Endothelial cell of umbilical vein (primary cell): ENCODE results near the gene MYRFL. TPM values are rescaled to one million over a fixed set of nuclear protein-coding genes. Genes with fewer than 3 reads are reported as not detected.

Experiments
- BruUV-seq: library from RNA; stranded (reverse); fragments of 400-500 nt; replicated peaks from 2 replicates; lab custom pipeline; 2021; lab: Mats Ljungman, UMichigan
- CTCF ChIA-PET: fragments of 300-600, 350-600 bp; sonication (Branson Sonifier 250); formaldehyde crosslinking; loops from one replicate; lab custom pipeline; 2021; ENCODE audit warnings: antibody characterized with exemption, inconsistent platforms; lab: Charles Lee
- POLR2A ChIA-PET: fragments of 300-600, 350-600 bp; sonication (Branson Sonifier 250); formaldehyde crosslinking; loops from one replicate; lab custom pipeline; 2021; ENCODE audit warnings: antibody characterized with exemption, inconsistent platforms; lab: Charles Lee
- DNase-seq: peaks from one replicate; pipeline ENCODE4 v3.0.0-alpha.2; 2011; ENCODE audit warnings: low read depth, low spot score
- FAIRE-seq: peaks from 2 replicates; lab custom pipeline; 2011; peaks lifted over from hg19 to GRCh38; lab: Jason Lieb, UNC
- H2AFZ ChIP-seq: 2 replicates; pipeline ENCODE4 v1.6.0; 2012; ENCODE audit warnings: low read depth, low read length, control low read depth, inconsistent platforms
- H3K27ac ChIP-seq: 2 replicates; pipeline ENCODE4 v1.5.1; 2011; ENCODE audit warnings: low read depth, mild to moderate bottlenecking, control low read depth, low read length, moderate library complexity; ENCODE audit not compliant: insufficient read depth
- H3K27me3 ChIP-seq, 2 experiments: 2 replicates each; pipeline versions ENCODE4 v1.6.0 to v1.6.1; 2011; ENCODE audit warnings: low read length in 2 of 2, mixed read lengths in 1 of 2; ENCODE audit not compliant: control insufficient read depth in 2 of 2, insufficient read depth in 2 of 2
- H3K36me3 ChIP-seq, 2 experiments: 2 replicates in 1 of 2; 3 replicates in 1 of 2; pipeline ENCODE4 v1.5.1; 2011; ENCODE audit warnings: low read length in 2 of 2, mild to moderate bottlenecking in 1 of 2, moderate library complexity in 1 of 2; ENCODE audit not compliant: control insufficient read depth in 2 of 2, insufficient read depth in 2 of 2; ENCODE audit errors: extremely low read depth in 1 of 2
- H3K4me1 ChIP-seq: 3 replicates; pipeline ENCODE4 v1.5.1; 2011; ENCODE audit warnings: mild to moderate bottlenecking, low read length; ENCODE audit not compliant: control insufficient read depth, insufficient read depth; ENCODE audit errors: extremely low read depth
- H3K4me2 ChIP-seq: 2 replicates; pipeline ENCODE4 v1.6.1; 2011; ENCODE audit warnings: low read length, control low read depth, mixed read lengths; ENCODE audit not compliant: insufficient read depth
- H3K4me3 ChIP-seq, 3 experiments: fragments of 200-600 bp in 1 of 3; sonication (generic), shearing (Covaris generic) in 1 of 3; replicated peaks in 1 of 3; 2 replicates each; pipeline ENCODE4 v1.5.1; 2011 to 2016; ENCODE audit warnings: control low read depth in 3 of 3, low read length in 3 of 3, mild to moderate bottlenecking in 2 of 3, inconsistent platforms in 1 of 3, low read depth in 1 of 3, moderate library complexity in 1 of 3; ENCODE audit not compliant: insufficient read depth in 1 of 3
- H3K79me2 ChIP-seq: 2 replicates; pipeline ENCODE4 v1.6.0; 2012; ENCODE audit warnings: low read length, inconsistent platforms; ENCODE audit not compliant: control insufficient read depth, insufficient read depth
- H3K9ac ChIP-seq: replicated peaks from 2 replicates; pipeline ENCODE3; 2011; ENCODE audit warnings: low read length, control low read depth; ENCODE audit not compliant: insufficient read depth; ENCODE audit errors: extremely low read depth
- H3K9me1 ChIP-seq: replicated peaks from 3 replicates; pipeline ENCODE4 v1.6.0; 2011; ENCODE audit warnings: mild to moderate bottlenecking, low read length; ENCODE audit not compliant: control insufficient read depth, insufficient read depth; ENCODE audit errors: extremely low read depth
- H3K9me3 ChIP-seq: replicated peaks from 2 replicates; pipeline ENCODE4 v1.5.1; 2012; ENCODE audit warnings: low read length, inconsistent platforms; ENCODE audit not compliant: control insufficient read depth, insufficient read depth
- H4K20me1 ChIP-seq: replicated peaks from 2 replicates; pipeline ENCODE3; 2011; ENCODE audit warnings: mild to moderate bottlenecking, low read length; ENCODE audit not compliant: control insufficient read depth, insufficient read depth; ENCODE audit errors: extremely low read depth
- EZH2 ChIP-seq: IDR thresholded peaks from 2 replicates; pipeline ENCODE4 v1.6.1; 2012; ENCODE audit warnings: borderline replicate concordance, low read depth, mild to moderate bottlenecking, moderate library complexity, low read length, inconsistent platforms; ENCODE audit not compliant: severe bottlenecking
- FOS ChIP-seq: IDR thresholded peaks from 2 replicates; pipeline ENCODE4 v1.6.1; 2011; ENCODE audit warnings: mild to moderate bottlenecking, low read length, moderate library complexity, borderline replicate concordance; ENCODE audit not compliant: insufficient read depth
- GATA2 ChIP-seq: IDR thresholded peaks from 2 replicates; pipeline ENCODE4 v1.7.0; 2011; ENCODE audit warnings: low read depth, mild to moderate bottlenecking, moderate library complexity, mixed read lengths, low read length; ENCODE audit not compliant: insufficient read length, insufficient read depth
- JUN ChIP-seq: IDR thresholded peaks from 2 replicates; pipeline ENCODE4 v1.6.1; 2011; ENCODE audit warnings: borderline replicate concordance, low read depth; ENCODE audit not compliant: insufficient read length, insufficient read depth
- MYC ChIP-seq: IDR thresholded peaks from one replicate; pipeline ENCODE4 v1.6.1; 2011; ENCODE audit warnings: mild to moderate bottlenecking, low read depth, low read length
- POLR2A ChIP-seq: IDR thresholded peaks from 2 replicates; pipeline ENCODE4 v1.6.1; 2012; ENCODE audit warnings: low read depth, mild to moderate bottlenecking, control low read depth, low read length
- POLR2AphosphoS5 ChIP-seq: IDR thresholded peaks from 2 replicates; pipeline ENCODE4 v1.6.1; 2012; ENCODE audit warnings: low read depth, mild to moderate bottlenecking, control low read depth, low read length, moderate library complexity; ENCODE audit not compliant: insufficient read depth
- dilution Hi-C: fragments of 300-500 bp; cut with MboI; formaldehyde crosslinking; loops from one replicate; pipeline ENCODE4 v1.15.0; 2019; ENCODE audit warnings: low sequenced_read_pairs; ENCODE audit not compliant: extremely low pct_ligation_motif_present
- intact Hi-C: fragments of 100-400 bp; cut with micrococcal nuclease; formaldehyde crosslinking; loops from one replicate; pipeline ENCODE4 v1.10.0; 2022
- polyA plus RNA-seq, 4 experiments: library from polyadenylated mRNA; depleted of rRNA in 3 of 4; stranded (reverse) in 3 of 4; unstranded in 1 of 4; fragments of >200 nt; gene quantifications; 2 replicates each; pipeline versions ENCODE4 v1.2.1 to v1.2.3, GENCODE V29; 2011 to 2012; ENCODE audit warnings: missing spikeins in 1 of 4
- total RNA-seq: library from RNA; stranded (reverse); gene quantifications from 2 replicates; pipeline ENCODE4 v1.2.3, GENCODE V29; 2021
- TF ChIP-seq, protein P1 (sequence below), 2 donors: IDR thresholded peaks; 1 replicate in 1 of 2; 2 replicates in 1 of 2; pipeline ENCODE4 v1.5.1; 2011; ENCODE audit warnings: low read length in 2 of 2, mild to moderate bottlenecking in 2 of 2, moderate library complexity in 2 of 2, control low read depth in 1 of 2, inconsistent platforms in 1 of 2, low read depth in 1 of 2; ENCODE audit not compliant: insufficient read depth in 1 of 2; ENCODE audit errors: extremely low read depth in 1 of 2
- TF ChIP-seq, protein P2 (sequence below): IDR thresholded peaks from 2 replicates; pipeline ENCODE4 v1.6.1; 2011; ENCODE audit not compliant: insufficient read depth, insufficient read length

Gene MYRFL
- total and polyA plus RNA-seq, 2 donors (not counting 3 experiments of a cell fraction or from before 2014, with no cell fraction given), result not detected

DNA sequence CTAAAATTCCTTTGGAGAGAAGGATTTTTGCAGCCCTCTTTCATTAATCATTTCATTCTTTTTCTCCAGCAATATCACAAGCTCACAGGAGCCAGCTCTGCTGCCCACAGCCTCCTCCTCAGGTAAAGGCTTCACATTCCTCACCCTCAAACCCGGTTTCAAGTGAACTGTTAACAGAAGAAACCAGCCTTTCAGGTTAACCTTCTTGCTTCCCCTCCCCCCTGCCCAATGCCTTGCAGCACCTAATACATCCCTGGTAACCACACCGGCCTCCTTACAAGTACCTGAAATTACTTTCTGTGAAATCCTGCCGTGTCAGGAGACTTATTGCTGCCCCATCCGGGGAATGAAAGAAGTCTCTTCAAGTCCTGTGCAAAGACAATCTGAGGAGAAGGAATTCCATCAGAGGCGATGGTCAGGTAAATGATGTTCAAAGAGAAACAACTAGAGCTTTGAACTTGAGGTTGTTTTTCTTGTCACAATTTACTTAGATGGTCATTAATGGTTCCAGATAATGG lies 111.2 kb downstream of the MYRFL start:
- no peak overlapping the region for H3K4me3 ChIP-seq
- no peaks in the 10 kb centered on the region for H3K36me3 ChIP-seq
- no peaks in the 10 kb centered on the region for H4K20me1 ChIP-seq
- no peak overlapping the region for H3K4me2 ChIP-seq
- ChIA-PET POLR2A (no interaction called here), CTCF (no interaction called here)
- DNase-seq (no peak), FAIRE-seq (no peak)
- BruUV-seq, result no TSS peak
- no peaks in the 10 kb centered on the region for H3K79me2 ChIP-seq
- no peak overlapping the region for H3K9ac ChIP-seq
- H3K9me1 ChIP-seq, result no peaks in the 10 kb centered on the region
- peaks cover 0 to 8% of the 10 kb centered on the region in 2 experiments for H3K27me3 ChIP-seq
- no peak for TF ChIP-seq EZH2
- intact Hi-C loops (no loop called here), dilution Hi-C loops (no loop called here)
- no peak overlapping the region for H2AFZ ChIP-seq
- no peaks in the 10 kb centered on the region for H3K9me3 ChIP-seq
- no peaks in the 10 kb centered on the region for H3K4me1 ChIP-seq
- H3K27ac ChIP-seq, result no peak overlapping the region

DNA sequence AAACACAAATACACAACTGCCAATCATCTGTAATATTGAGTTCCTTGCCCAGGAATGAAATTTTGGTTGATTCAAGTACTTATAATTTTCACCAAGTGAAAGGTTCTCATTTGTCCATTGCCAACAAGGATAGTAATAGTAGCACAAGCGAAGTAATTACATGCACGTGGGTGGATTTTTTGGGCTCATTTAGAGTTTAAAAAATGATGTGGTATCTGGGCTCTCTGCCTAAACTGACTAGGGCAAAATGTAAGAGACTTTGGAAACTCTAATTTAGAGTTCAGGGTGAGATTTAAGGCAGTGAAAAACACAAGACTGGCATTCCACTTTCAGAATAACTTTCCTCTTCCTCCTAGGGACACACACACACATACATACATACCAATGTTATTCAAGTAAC lies 111.7 kb downstream of the MYRFL start:
- no peak overlapping the region for H3K27ac ChIP-seq
- POLR2A ChIA-PET, result no interaction called here
- BruUV-seq, result no TSS peak
- H3K4me2 ChIP-seq, result no peak overlapping the region
- H3K79me2 ChIP-seq, result no peaks in the 10 kb centered on the region
- intact Hi-C loops, result no loop called here
- H3K4me1 ChIP-seq, result no peaks in the 10 kb centered on the region
- H4K20me1 ChIP-seq, result no peaks in the 10 kb centered on the region
- no peak overlapping the region for H2AFZ ChIP-seq
- dilution Hi-C loops, result no loop called here
- H3K36me3 ChIP-seq, result no peaks in the 10 kb centered on the region
- no peaks in the 10 kb centered on the region for H3K9me1 ChIP-seq
- no peak overlapping the region for H3K9ac ChIP-seq
- no peaks in the 10 kb centered on the region for H3K9me3 ChIP-seq
- CTCF ChIA-PET, result no interaction called here
- TF ChIP-seq GATA2 (no peak), POLR2AphosphoS5 (no peak), MYC (no peak), FOS (no peak), JUN (no peak), EZH2 (no peak), POLR2A (no peak)
- TF ChIP-seq, protein P1, sequence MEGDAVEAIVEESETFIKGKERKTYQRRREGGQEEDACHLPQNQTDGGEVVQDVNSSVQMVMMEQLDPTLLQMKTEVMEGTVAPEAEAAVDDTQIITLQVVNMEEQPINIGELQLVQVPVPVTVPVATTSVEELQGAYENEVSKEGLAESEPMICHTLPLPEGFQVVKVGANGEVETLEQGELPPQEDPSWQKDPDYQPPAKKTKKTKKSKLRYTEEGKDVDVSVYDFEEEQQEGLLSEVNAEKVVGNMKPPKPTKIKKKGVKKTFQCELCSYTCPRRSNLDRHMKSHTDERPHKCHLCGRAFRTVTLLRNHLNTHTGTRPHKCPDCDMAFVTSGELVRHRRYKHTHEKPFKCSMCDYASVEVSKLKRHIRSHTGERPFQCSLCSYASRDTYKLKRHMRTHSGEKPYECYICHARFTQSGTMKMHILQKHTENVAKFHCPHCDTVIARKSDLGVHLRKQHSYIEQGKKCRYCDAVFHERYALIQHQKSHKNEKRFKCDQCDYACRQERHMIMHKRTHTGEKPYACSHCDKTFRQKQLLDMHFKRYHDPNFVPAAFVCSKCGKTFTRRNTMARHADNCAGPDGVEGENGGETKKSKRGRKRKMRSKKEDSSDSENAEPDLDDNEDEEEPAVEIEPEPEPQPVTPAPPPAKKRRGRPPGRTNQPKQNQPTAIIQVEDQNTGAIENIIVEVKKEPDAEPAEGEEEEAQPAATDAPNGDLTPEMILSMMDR (IDR thresholded peaks at IDR 0.05; ENCODE audit: extremely low read depth in 1 of 2, insufficient read depth in 1 of 2, low read depth in 1 of 2, low read length in 2 of 2), result no peak
- TF ChIP-seq, protein P2, sequence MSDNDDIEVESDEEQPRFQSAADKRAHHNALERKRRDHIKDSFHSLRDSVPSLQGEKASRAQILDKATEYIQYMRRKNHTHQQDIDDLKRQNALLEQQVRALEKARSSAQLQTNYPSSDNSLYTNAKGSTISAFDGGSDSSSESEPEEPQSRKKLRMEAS, result no peak
- H3K4me3 ChIP-seq, result no peak overlapping the region
- H3K27me3 ChIP-seq, result peaks cover 0 to 8% of the 10 kb centered on the region in 2 experiments
- FAIRE-seq (no peak), DNase-seq (no peak)
